GM18507 (cell line): ENCODE results near the gene RPL6.
"Not testable (repeated sequence)": the region's sequence is repeated elsewhere in the genome, so short reads cannot be mapped to it uniquely, and the experiment has no call there.

Source experiments
- DNase-seq: peaks from one replicate; pipeline ENCODE4 v3.0.0; 2011; ENCODE audit warnings: low read depth; ENCODE audit not compliant: insufficient read length; ENCODE audit errors: extremely low spot score
- FAIRE-seq: peaks from 2 replicates; lab custom pipeline; 2011; peaks lifted over from hg19 to GRCh38; lab: Jason Lieb, UNC

Gene RPL6

DNA sequence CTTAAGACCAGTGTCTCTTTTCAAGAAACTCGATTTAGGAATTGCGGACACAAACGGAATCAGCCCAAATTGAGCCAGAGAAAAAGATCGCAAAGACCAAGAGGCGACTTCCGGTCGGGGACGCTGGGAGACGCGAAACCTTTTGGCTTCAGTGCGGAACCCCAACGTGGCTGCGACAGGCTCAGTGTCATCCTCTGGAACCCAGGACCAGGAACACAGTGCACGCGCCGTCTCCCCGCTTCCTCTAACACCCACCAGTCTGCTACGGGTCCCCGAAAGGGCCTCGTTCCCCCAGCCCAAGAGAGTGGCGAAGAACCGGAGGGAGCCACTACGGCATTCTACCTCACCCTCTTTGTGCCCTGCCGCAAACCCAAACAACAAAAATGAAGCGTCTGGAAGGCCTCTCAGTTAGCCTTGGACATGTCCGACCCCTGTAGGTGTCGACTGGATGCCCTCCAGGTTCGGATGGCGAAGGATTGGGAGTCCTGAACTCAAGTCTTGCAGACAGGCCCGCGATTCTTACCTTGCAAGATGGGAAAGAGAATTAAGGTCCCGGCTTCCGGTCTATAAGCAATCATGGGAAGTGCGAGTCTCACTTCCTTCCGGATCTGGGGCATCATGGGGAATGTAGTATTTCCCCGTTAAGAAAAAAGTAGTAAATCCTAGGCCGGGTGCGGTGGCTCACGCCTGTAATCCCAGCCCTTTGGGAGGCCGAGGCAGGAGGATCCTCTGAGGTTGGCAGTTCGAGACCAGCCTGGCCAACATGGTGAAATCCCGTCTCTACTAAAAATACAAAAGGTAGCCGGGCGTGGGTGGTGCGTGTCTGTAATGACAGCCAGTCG is at the start of gene RPL6:
TSS of gene RPL6 (minus strand) at position 542 of the 842 bp plus-strand sequence. CDS start 949 bp downstream, outside the sequence.
- peak; percentile 90 for FAIRE-seq
- DNase-seq: peak; percentile 78

DNA sequence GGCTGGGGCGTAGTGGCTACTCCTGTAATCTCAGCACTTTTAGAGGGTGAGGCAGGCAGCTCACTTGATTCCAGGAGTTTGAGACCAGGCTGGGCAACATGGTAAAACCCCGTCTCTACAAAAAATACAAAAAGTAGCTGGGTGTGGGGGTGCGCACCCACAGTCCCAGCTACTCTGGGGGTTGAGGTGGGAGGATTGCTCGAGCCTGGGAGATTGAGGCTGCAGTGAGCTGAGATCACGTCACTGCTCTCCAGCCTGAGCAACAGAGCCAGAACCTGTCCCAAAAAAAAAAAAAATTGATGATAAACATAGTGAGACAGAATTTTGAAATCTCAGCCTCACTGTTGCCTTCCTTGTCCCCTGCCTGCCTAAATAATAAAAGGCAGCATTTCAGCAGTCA is 49.3 kb upstream of the RPL6 start:
- DNase-seq (no peak), FAIRE-seq (no peak)

DNA sequence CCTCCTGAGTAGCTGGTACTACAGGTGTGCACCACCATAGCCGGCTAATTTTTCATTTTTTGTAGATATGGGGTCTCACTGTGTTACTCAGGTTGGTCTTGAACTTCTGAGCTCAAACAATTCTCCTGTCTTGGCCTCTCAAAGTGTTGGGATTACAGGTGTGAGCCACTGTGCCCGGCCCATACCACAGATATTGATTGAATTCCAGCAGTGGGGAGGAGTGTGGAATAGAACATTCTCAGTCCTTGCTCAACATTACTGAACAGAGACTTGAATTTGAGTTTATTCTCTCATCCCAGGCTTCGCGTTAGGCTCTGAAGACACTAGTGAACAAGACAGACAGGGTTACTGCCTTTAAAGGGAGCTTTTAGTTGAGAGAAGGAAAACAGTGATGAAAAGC is 48.9 kb upstream of the RPL6 start:
- DNase-seq: no peak
- no peak for FAIRE-seq

DNA sequence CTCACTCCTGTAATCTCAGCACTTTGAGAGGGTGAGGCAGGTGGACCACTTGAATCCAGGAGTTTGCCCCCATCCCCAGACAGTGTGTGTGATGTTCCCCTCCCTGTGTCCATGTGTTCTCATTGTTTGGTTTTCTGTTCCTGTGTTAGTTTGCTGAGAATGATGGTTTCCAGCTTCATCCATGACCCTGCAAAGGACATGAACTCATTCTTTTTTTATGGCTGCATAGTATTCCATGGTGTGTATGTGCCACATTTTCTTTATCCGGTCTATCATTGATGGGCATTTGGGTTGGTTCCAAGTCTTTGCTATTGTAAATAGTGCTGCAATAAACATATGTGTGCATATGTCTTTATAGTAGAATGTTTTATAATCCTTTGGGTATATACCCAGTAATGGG is 47.7 kb upstream of the RPL6 start:
- FAIRE-seq, DNase-seq: not testable (repeated sequence)

DNA sequence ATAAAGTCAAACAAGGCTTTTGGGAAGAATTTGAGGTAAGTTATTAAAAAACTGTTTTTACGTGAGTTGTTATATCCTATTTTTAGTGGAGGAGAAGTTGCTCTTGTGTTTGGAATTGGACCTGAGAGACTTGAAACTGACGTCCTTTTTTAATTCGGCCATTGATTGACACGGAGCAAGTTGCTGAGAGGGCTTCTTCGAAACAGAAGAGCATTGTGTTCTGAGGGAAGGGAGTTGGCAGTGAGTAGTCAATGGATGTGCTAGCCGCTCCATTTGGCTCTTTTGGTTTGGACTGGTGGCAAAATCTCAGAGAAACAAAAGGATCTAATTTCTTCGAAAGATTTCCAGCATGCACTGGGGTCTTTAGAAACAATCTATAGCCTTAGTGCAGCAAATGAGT is 46.6 kb upstream of the RPL6 start:
- no peak for DNase-seq
- no peak for FAIRE-seq

GRCh38 chr12:112450725-112451124 is 41.3 kb upstream of the RPL6 start:
- FAIRE-seq (no peak), DNase-seq (no peak)

DNA sequence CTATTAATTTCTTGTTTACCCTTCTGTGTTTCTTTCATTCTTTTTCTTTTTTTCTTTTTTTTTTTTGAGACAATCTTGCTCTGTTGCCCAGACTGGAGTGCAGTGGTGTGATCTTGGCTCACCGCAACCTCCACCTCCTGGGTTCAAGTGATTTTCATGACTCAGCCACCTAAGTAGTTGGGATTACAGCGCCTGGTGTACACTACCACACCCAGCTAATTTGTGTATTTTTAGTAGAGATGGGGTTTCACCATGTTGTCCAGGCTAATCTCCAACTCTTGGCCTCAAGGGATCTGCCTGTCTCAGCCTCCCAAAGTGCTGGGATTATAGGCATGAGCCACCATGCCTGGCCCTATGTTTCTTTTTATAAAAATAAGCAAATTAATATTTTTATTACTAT is 38.8 kb upstream of the RPL6 start:
- DNase-seq, FAIRE-seq: not testable (repeated sequence)

DNA sequence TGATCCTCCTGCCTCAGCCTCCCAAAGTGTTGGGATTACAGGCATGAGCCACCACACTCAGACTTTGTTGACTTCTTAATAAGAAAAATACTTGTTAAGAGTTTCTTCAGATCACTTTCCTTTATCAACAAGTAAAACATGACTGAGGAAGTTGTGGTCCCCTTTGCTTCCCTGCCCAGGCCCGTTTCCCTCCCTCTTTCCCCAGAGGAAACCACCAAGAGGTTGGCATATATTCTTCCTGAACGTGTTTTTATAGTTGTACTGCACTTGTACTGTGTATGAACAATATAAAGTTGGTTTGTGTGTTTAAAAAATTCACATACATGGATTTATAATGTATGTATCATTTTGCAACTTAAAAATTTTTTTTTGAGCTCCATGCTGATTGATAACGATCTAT is 37.7 kb upstream of the RPL6 start:
- no peak for DNase-seq
- FAIRE-seq: no peak

GRCh38 chr12:112446008-112446725 is 36.8 kb upstream of the RPL6 start:
- FAIRE-seq (no peak), DNase-seq (no peak)

DNA sequence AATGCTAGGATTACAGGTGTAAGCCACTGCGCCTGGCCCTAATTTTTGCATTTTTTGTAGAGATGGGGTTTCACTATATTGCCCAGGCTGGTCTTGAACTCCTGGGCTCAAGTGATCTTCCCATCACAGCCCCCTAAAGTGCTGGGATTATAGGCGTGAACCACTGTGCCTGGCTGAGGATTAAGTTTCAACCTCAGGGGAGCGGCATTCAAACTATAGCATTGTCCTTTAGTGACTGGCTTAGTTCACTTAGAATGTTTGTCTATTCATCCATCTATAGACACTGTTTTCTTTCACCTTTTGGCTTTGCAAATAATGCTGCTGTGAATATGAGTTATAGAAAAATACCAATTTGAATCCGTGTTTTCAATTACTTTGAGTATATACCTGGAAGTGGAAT is 34.5 kb upstream of the RPL6 start:
- FAIRE-seq (no peak), DNase-seq (no peak)

DNA sequence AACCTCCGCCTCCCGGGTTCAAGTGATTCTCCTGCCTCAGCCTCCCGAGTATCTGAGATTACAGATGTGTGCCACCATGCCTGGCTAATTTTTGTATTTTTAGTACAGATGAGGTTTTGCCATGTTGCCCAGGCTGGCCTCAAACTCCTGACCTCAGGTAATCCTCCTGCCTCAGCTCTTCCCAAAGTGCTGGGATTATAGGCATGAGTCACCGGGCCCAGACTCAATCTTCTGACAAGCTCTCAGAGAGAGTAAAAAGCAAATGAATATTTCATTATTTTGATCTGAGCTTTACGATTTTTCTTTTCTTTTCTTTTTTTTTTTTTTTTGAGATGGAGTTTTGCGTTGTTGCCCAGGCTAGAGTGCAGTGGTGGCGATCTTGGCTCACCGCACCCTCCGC is 31.2 kb upstream of the RPL6 start:
- not testable (repeated sequence) for FAIRE-seq, DNase-seq

- no peak for FAIRE-seq
- no peak for DNase-seq
Observed at GRCh38 chr12:112439769-112440168, 30.4 kb upstream of the RPL6 start.

DNA sequence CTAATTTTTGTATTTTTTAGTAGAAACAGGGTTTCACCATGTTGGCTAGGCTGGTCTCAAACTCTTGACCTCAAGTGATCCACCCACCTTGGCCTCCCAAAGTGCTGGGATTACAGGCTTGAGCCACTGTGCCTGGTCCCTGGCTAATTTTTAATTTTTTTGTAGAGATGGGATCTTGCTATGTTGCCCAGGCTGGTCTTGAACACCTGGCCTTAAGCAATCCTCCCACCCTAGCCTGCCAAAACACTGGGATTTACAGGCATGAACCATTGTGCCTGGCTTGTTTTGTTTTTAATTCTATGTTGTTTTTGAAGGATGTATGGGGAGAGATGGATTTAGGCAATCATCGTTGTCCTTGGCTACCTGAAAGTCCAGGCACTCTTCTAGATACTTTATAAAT is 29.2 kb upstream of the RPL6 start:
- DNase-seq, FAIRE-seq: not testable (repeated sequence)

DNA sequence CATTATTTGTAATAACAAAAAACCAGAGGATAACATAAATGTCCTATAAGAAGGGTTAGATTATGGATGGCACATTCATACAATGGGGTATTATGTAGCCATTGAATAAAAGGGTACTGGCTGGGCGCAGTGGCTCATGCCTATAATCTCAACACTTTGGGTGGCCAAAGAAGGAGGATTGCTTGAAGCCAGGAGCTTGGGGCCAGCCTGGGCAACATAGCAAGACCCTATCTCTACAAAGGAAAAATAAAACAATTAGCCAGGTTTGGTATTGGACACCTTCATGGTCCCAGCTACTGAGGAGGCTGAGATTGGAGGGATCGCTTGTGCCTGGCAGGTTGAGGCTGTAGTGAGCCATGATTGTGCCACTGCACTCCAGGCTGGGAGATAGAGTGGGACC is 24.1 kb upstream of the RPL6 start:
- DNase-seq (no peak), FAIRE-seq (no peak)

DNA sequence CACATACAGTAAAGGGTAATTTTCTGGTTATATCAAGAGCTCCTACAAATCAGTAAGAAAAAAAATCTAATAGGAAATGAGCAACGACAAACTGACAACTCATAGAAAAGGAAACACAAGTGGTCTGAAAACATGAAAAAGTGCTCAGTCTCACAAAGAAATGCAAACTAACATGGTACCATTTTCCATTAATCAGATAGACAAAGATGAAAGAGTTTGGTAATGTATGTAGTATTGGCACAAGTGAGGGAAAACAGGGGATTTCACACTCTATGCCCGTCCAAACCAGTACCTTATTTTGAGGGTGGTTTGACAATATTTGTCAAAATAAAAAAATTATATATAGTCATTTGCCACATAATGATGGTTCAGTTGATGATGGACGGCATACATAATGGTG is 22.6 kb upstream of the RPL6 start:
- DNase-seq (no peak), FAIRE-seq (no peak)

DNA sequence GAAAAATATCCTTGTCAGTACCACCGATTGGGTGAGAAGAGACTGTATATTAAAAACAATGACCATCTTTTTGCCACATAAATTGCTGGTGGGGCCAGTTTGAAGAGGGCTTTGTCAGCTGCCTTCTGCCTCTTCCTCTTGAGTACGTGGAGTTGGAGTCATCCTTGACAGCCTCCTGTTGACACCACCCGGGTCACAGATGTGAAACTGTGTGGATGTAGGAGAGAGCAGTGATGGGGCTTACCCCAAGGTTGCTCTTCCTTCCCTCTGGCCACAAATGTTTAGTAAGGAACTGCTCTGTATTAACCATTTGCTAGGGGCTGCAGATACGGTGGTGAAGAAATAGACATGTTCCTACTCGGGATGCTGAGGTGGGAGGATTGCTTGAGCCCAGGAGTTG is 21.5 kb upstream of the RPL6 start:
- DNase-seq (no peak), FAIRE-seq (no peak)

DNA sequence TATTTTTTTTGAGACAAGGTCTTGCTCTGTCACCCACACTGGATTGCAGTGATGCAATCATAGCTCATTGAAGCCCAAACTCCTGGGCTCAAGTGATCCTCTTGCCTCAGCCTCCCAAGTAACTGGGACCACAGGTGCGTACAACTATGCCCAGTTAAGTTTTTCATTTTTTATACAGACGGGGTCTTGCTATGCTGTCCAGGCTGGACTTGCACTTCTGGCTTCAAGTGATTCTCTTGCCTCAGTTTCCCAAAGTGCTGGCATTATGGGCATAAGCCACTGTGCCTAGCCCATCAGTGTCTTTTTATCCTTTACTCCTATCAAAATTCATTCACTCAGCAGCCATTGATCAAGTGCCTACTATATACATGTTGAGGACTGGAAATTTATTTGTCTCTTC is 18.4 kb upstream of the RPL6 start:
- FAIRE-seq: no peak
- no peak for DNase-seq

DNA sequence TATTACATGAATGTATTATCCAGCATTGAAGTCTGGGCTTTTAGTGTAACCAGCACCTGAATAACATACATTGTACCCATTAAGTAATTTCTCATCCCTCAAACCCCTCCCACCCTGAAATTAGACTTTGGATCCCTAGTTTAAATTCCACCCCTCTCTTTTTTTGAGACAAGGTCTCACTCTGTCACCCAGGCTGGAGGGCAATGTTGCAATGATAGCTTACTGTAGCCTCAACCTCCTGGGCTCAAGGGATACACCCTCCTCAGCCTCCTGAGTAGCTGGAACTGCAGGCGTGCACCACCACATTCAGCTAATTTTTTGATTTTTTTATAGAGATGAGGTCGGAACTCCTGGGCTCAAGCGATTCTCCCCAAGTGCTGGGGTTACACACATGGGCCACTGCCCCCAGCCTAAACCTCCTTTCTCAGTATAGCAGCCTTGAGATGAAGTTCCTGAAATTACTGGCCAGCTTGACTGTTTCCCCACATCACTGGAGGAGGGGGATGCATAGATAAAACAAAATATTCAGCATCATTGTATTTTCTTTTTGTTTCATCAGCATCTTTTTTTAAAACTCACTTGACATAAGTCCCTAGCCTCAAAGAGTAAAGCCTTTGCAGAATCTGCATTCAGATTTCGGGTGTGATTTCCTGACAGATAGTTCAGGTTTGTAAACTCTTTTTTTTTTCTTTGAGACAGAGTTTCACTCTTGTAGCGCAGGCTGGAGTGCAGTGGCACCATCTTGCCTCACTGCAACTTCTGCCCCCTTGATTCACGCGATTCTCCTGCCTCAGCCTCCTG is 16.4 kb upstream of the RPL6 start:
- no peak for DNase-seq
- FAIRE-seq: no peak

- FAIRE-seq: no peak
Observed at GRCh38 chr12:112424126-112424525, 14.7 kb upstream of the RPL6 start.

GRCh38 chr12:112422531-112422930 is 13.1 kb upstream of the RPL6 start:
- DNase-seq: no peak
- no peak for FAIRE-seq

More at GRCh38 chr12:112424126-112424525, 14.7 kb upstream of the RPL6 start:
- no peak for DNase-seq
